CD4-positive, alpha-beta T cell treated with Interleukin-4 for 1 hour (primary cell): Measurements from ENCODE around the gene HOXA4.

Source experiments
- DNase-seq, 2 donors: peaks; one replicate each; pipeline ENCODE4 v3.0.0-alpha.2; 2020 to 2022

The HOXA4 gene

GRCh38 chr7:27146491-27147198 is 16.1 kb upstream of the HOXA4 start:
- DNase-seq: no peak

GRCh38 chr7:27145914-27146412 is 15.4 kb upstream of the HOXA4 start:
- no peak for DNase-seq

- DNase-seq: no peak
Measured at GRCh38 chr7:27145165-27145913, 14.8 kb upstream of the HOXA4 start.

GRCh38 chr7:27144781-27145164 is 14.2 kb upstream of the HOXA4 start:
- no peak for DNase-seq

GRCh38 chr7:27143950-27144780 is 13.6 kb upstream of the HOXA4 start:
- no peak for DNase-seq

- DNase-seq: peak in 1 of 2 donors; percentile 63
Measured at GRCh38 chr7:27143023-27143949, 12.7 kb upstream of the HOXA4 start, which contains the start of gene HOXA5. TSS of gene HOXA5 (minus strand) at chr7:27143681. CDS start at chr7:27143607, 74 bp downstream.

- no peak for DNase-seq
Measured at GRCh38 chr7:27142580-27143022, 12.0 kb upstream of the HOXA4 start.

GRCh38 chr7:27141923-27142579 is 11.5 kb upstream of the HOXA4 start:
- no peak for DNase-seq

- DNase-seq: no peak
Measured at GRCh38 chr7:27141137-27141922, 10.8 kb upstream of the HOXA4 start.

- no peak for DNase-seq
Measured at GRCh38 chr7:27140126-27140857, 9.7 kb upstream of the HOXA4 start.

GRCh38 chr7:27139334-27140125 is 9.0 kb upstream of the HOXA4 start:
- DNase-seq: no peak

- DNase-seq: no peak
Measured at GRCh38 chr7:27138985-27139333, 8.4 kb upstream of the HOXA4 start.

GRCh38 chr7:27138472-27138871 is 7.9 kb upstream of the HOXA4 start:
- no peak for DNase-seq

- no peak for DNase-seq
Measured at GRCh38 chr7:27137640-27138315, 7.2 kb upstream of the HOXA4 start.

- DNase-seq: no peak
Measured at GRCh38 chr7:27134392-27134791, 3.8 kb upstream of the HOXA4 start.

GRCh38 chr7:27133409-27134231 is 3.1 kb upstream of the HOXA4 start:
- DNase-seq: no peak

GRCh38 chr7:27132978-27133377 is 2.4 kb upstream of the HOXA4 start:
- DNase-seq: no peak

- DNase-seq: no peak
Measured at GRCh38 chr7:27132214-27132613, 1.7 kb upstream of the HOXA4 start.
